Muscle of back (tissue), 11 donors: ENCODE data around the gene CCDC88C. TPM values are rescaled to one million over a fixed set of nuclear protein-coding genes. Genes with fewer than 3 reads are reported as not detected.
"Not testable (repeated sequence)": the region's sequence is repeated elsewhere in the genome, so short reads cannot be mapped to it uniquely, and the experiment has no call there.

Experiments used
- DNase-seq, 3 donors: peaks; one replicate each; pipeline versions ENCODE4 v3.0.0 to v3.0.0-alpha.2; 2013
- polyA plus RNA-seq, 10 donors: library from polyadenylated mRNA; unstranded; fragments of 120-200 nt; gene quantifications; one replicate each; pipeline ENCODE4 v1.2.1, GENCODE V29; 2013; ENCODE audit not compliant: insufficient read length in 10 of 10

The CCDC88C gene
- polyA plus RNA-seq, 10 donors, result 8.3 to 15.5 (median 13.3) TPM

DNA sequence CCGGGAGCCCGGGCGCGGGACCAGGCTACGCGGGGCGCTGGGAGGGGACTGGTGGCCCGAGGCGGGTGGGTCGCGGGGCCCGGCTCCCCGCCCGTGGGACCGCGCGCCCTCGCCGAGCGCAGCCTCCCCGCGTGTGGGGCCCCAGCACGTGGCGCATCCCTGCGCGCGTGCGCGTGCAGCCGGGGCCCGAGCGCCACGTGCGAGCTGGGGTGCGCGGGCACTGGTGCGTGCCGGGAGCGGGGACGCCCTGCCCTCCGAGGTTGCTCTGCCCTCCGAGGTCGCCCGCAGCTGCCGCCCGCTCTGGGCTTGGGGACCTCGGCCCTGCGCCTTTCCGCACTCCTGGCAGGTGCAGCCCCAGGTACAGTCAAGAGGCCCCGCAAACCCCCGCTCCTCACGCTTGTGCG is 365 bp upstream of the CCDC88C start:
- peak in 2 of 3 donors; percentile 34 to 65 for DNase-seq

DNA sequence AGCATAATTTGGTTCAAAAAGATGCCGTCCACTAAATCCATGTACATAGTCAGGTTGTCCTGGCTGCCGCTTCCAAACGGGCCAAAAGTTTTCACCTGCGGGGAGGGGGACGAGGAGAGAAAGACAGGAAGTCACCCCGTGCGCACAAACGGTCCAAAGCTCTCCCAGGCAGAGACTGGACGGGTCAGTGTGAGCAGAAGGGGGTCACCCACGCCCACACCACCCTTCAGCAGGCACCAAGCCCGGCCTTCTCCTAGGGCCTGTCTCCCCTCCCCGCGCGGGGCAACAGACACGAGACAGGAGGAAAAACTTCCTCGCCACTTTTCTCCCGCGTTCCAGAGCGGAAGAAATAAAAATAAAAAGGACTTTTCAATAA is 888 bp downstream of the CCDC88C start:
- peak in 1 of 3 donors; percentile 28 for DNase-seq

DNA sequence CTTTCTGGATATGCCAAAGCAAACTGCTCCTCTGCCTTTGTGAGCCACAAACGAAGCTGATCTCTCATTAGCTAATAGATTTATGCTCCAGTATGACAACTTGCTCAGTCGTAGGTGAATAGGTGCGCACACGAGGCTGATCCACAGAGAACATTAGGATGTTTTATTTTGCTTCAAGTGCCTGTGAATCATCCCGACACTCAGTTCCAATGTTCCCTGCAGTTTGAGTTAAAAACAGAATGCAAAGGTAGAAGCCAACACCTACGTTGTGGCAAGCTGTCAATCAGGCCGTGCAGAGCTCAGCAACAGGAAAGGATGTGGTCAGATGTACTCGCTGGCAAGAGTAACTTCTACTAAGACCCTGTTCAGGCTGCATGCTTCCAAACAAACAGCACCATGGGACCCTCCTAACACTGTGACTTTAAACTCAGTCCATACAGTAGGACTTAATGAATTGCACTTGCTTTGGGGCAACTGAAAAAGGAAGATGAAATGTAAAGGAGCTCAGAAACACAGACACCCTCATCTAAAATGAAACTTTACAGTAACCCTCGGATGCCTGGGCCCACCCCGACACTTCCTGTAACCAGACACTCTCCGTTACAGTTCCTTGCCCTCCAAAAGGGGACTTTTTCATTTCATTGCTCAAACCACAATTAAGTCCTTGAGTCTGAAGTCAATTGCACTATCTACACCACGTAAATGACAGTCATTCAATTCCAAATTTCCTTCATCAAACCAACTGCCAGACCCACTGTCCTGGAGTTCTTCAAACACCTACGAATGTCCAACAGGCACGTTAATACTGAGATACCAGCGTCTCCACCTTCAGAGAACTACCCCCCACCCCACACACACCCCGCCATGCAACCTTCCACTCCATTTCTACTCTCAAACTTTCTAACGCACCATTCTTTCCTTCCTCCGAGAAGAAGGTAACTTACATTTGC is 1.6 kb downstream of the CCDC88C start:
- no peak for DNase-seq

DNA sequence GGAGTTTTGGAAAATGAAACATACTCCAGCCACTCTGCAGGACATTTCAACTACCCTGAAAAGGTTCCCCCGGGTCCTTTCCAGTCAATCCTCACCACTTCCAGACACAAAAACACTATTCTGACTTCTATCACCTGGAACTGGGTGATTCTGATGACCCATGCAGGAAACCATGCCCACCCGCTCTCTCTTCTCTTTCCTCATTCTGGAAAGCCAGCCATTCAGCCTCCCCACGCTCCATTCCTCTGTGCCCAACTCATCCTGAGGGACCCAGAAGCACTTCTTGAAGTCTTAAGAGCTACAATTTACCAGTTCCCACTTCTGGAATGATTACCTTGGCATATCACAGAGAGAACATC is 3.2 kb downstream of the CCDC88C start:
- no peak for DNase-seq

DNA sequence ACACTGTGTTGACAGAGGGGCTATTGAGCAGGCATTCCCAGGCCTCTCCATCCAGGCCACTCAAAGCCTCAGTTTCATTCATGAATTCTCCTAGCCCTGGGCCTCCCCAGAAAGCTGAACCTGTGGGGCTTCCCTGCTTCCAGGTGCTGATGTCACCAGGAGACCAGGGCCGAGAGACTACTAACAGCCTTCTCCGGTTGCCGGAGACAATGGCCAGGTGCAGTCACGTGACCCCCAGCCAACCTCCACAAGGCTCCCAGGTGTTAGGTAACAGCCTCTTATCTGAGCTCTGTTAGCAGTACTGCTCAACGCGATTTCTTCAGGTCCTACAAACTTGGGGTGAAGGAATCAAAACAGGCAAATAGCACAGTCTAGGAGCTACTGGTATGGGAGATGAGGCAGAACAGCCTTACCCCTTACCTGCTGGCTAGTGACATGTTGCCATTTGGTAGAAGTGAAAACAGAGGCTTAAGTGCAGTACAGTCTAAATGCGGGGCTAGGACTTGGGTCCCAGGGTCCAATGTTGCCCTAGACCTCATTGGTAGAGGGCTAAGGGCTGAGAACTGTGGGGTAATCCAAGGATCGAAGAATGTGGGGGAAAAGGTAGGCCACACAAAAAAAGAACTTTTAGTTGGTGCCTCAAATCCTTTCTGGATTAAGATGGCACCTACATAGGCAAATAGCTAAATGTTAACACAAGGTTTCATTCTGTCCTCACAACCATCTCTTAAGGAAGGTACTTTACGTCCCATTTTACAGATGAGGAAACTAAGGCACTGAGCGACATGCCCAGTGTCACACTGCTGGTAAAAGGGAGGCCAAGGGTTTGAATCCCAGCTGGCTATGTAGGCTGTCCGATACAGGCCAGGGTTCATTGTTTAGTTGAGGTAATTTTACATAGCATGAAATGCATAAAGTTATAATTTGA is 3.8 kb downstream of the CCDC88C start:
- DNase-seq, result no peak

DNA sequence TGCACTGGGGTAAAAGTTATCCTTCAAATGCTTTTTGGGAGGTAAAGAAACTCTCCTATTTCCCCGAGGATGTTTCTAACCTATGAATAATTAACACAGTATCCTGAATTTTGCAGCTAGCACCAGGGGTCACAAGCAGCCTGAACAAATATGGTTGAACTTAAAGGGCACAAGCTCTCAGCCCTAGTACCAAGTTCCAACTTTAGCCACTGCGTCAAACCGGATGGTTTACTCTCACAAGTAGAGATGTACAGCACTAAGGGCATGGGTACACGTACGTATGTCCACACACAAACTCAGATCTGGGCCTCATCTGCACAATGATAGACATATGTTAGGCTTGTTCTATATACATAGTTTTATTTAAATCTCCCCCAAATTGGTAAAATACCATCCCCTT is 4.7 kb downstream of the CCDC88C start:
- no peak for DNase-seq

DNA sequence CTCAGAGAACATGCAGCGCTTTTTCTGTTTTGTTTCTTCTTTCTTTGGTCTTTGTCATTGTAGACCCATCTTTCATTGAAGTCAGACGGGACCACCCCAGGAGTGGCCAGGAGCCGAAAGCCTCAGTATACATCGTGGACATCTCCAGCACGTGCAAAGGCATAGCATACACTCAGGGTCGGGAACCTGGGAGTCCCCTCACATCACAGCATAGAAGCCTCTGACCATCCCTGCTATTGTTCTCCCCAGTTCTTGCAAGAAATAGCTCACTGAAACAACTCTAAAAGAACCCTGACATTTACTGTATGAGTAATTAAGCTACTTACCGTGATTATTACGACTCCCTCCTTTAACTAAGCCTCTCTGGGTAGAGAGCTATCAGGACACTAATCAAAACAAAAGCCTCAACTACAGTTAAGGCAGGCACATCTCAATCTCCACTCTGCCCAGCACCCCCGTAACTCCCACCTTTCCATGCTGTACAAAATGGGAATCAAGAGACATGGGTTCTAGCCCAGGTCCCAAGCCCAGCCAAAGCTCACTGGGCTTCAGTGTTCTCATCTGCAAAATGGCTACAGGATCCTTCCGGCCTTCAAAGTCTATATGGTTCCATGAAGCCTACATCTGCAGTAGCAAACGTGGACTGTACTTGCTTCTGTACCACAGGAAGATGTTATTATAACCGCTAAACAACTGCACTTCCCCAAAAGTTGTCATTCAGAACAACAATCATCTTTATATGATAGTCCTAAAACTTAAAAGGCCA is 6.7 kb downstream of the CCDC88C start:
- no peak for DNase-seq

DNA sequence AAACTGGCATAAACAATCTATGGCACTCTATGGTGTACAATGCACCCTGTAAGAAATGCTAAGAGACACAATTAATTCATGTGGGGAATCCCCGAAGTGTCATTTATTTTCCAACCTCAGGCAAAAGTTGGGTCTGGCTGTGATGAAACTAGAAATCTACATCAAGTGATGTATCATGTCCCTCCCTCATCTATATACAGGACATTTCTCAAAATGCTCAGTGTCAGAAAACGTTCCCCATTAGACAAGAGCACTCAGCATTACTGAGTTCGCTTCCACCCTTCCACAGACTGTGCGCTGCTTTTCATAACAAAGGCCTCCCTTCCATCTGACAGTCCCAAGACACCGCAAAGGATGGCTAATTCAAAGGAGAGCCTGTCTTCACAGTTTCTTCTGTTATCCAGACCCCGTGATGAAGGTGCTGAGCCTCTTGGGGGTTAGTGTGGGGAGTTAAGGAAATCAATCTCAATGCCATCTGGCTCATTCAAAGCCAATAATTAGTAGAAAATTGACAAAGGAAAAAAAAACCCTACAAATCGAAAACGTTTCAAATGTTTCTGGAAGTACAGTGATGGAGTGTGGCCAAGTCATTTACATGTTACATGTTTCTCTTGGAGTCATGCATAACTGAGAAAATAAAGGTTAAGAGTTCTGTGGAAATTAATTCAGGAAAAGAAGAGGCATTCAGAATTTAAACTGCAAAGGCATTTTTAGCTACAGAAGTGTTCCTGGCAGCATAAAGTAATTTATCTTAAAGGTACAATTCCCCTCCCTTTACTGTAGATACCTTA is 7.5 kb downstream of the CCDC88C start:
- no peak for DNase-seq

DNA sequence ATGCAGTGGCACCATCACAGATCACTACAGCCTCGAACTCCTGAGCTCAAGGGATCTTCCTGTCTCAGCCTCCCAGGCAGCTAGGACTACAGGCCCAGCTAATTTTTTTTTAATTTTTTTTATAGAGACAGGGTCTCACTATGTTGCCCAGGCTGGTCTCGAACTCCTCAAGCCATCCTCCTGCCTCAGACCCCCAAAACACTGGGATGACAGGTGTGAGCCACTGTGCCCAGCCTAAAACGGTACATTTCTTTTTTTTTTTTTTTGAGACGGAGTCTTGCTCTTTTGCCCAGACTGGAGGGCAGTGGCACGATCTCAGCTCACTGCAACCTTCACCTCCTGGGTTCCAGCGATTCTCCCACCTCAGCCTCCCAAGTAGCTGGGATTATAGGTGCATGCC is 8.4 kb downstream of the CCDC88C start:
- DNase-seq, result not testable (repeated sequence)

DNA sequence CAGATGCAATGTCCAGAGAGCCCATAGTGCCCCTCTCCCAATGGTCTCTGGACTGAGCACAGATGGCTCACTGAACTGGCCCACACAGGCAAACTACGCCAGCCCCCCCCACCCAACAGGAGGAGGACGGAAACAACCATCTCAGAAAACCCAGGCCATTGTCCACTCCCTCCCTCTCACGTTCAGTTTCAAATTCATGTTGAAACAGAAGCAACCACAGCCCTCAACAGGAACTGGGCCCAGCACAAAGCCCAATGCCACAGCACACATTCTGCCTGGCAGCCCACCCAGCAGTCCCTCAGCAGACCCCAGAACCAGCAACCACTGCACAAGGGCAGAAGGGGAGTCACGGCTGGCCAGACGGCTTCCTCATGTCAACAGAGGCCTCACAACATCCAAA is 10.6 kb downstream of the CCDC88C start:
- DNase-seq, result no peak

DNA sequence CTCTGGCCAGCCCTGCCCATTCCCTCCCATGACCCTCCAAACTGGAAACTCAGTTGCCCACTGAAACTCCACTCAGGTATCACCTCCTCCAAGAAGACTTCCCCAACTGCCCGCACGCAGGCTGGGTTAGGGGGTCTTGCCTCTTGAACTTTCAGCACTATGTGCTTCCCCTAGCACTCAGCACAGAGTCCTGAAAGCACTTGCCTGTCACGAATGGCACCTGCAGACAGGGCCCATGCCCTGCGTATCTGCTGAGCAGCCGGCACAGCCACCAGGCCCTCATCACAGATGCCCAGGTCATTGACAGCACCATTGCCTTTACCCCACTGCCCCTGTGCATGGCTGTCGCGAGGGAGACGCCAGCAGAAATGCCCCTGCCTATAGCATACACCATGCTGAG is 11.2 kb downstream of the CCDC88C start:
- DNase-seq, result no peak

DNA sequence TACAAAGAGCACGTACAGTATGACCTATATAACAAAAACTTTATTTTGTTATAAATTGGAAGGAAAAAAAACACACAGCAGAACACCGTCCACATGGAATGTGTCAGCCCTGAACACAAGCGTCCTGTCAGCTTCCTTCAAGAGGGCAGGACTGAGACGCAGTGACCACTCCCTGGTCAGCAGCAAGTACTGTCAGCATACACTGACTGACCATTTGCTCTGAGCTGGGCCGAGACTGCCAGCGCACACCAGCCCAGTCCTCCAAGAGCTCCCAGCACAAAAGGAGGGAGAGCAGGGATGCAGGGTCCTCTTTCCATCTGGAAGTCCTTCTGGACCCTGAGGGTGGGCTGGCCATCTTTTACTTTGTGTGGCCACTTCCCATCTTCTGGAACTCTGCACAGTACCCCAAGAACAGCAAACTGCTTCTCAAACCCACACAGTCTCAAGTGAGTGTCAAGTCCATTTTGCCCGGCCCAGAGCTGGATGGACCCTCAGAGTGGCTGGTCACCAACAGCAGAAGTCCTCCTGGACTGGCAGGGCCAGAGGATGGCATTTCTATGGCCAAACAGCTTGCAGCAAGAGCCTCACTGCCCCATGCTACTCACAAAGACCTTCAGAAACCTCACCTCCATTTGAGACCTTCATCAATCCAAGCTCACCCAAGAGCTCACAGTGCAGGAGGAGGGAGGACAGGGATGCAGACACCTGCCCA is 11.7 kb downstream of the CCDC88C start:
- DNase-seq, result no peak

DNA sequence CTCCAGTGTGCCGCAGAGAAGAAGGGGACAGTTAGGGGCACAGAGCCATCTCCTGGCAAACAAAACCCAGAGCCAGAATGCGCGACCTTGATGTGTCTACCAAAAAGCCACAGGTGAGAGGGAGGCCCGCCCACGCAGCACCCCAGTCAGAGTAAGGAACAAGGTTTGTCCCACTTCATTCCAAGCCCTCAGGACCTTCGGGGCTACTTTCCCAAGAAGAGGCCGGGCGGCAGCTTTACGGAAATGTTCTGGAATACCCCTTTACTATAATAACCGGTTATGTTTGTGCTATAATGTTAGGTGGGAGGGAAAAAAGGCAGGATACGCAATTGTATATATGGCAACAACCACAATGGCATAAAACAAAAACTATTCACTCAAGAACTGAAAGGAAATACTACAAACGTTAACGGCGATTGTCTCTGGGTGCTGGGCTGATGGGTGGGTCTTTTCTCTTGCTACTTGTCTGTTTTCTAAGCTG is 12.3 kb downstream of the CCDC88C start:
- DNase-seq, result no peak

DNA sequence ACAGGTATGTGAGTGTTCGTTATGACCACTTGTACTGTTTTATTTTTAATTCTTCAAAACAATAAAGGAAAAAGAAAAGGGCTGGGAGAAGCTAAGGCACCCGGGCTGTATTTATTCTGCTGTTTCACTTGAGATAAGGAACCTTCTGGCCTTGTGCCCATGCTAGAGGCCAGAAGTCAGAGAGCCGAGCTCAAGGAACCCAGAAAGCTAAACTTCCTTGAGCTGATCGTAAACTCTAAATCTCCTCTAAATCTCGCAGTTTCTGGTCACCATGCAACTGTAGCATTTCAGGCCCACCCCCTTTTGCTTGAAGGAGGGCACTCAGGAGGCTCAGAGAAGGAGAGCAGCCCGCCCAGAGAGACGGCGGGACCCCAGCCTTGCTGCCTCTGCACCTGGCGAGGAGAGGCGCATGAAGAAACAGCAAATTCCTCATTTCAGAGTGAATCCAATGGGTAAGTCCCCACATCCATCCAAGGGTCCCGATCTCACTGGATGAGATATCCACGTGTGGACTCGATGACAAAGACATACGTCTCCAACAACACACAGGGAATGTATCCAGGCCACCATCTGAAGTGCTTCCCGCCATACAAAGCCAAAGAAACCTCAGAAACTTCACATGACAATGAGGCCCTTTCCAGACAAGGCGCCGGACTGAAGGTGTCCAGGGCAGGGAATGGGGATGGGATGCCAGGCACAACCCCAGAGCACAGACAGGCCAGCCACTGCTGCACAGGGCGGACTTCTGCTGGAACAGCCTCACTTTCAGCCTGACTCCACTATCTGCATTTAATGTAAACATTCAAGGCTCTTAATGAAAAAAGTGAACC is 14.6 kb downstream of the CCDC88C start:
- peak in 2 of 3 donors; percentile 38 to 50 for DNase-seq

DNA sequence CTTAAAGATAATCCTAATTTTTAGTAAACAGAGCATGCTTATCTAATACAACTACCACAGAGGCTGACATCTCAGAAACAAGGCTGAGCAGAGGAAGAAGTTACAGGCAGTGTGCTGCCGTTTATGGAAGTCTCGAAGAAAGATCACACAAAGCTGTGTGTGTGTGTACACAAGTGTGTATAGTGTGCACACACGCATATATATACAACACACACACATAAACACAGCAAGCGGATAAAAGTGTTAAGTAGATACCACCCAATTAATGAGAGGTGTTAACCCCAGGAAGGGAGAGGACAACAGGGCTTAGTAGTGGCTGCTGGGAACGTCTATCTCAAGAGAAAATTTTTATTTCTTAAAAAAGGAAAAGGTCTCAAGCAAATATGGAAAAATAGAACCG is 15.3 kb downstream of the CCDC88C start:
- DNase-seq, result no peak

DNA sequence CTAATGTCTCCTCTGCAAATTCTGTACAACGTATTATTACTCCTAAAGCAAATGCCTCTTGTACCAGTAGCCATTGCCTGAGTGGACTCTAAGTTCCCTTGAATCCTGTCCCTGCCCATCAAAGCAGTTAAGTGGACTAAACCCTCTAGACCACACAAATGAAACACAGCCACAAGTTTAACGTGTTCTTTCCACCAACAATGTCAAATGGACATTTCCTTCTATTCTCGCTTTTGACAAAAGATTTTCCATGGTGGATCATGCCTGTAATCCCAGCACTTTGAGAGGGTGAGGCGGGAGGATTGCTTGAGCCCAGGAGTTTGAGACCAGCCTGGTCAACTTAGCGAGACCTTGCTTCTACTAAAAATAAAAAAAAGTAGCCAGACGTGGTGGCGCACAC is 15.9 kb downstream of the CCDC88C start:
- DNase-seq, result no peak

DNA sequence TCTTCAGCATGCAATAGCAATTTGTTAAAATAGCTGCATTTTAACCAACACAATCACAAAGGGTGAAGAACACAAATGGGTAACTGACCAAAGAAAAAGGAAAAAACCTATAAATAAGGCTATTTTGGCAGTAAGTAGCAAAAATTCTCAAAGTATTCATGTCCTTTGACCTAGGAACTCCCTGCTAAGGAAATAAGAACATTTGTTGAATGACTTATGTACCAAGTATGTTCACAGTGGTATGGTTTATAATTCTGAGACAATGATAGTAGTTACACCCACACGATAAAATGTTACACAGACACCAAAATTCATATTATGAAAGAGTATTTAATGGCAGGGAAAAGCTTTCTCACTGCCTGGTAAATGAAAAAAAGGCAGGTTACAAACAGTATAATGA is 16.9 kb downstream of the CCDC88C start:
- DNase-seq, result no peak

DNA sequence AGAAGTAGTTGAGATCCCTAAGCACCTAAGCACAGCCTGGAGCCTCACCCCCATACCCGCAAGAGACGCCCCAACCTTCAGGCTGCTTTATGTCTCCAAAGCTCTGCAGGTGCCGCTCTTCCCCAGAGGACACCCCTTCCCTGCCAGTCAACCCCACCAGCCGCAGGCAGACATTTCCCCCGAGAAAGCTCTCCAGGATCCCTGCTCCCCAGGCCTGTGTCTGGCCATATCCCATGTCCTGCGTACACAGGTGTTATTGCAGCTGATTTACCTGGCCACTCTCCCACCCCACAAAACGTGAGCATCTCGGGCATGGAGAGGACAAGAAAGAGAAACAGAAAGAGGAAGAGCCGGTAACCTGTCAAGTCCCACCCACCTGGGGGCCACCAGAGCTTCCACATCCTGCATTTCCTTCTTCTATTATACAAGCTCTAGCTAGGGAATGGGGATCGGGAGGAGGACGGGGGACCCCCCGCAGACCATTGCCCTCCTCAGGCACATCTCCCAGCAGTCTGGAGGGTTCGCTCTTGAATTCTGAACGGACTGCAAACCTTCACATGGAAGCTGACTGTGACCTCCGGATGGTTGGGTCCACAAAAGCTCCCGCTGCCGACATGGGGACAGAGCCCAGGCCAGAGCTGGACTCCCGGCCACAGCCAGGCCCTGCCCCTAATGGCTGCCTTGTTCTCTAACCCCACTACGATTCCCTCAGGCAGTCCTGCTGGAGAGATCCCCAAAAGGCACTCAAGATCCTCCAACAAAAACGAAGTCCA is 17.6 kb downstream of the CCDC88C start:
- no peak for DNase-seq

DNA sequence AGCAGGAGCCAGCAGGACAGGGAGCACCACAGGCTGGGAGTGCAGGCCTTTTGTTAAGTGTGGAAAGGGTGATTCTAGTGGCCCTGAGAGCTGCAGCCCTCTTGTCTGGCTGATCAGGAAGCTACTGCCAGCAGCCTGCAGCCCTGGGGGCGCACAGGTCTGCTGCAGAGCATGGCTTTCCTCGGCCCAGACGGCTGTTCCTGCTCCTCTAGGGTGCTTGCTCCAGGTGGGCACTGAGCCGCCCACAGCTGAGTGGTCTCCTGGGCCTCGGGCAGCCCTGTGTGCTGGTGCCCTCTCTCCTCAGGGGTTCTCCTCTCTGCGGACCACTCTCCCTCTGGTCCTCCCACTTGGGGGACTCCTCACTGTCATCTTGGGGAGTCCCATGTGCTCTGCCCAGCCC is 18.9 kb downstream of the CCDC88C start:
- DNase-seq, result no peak
